ENCODE measurements around the gene TOPBP1.

The TOPBP1 gene

DNA sequence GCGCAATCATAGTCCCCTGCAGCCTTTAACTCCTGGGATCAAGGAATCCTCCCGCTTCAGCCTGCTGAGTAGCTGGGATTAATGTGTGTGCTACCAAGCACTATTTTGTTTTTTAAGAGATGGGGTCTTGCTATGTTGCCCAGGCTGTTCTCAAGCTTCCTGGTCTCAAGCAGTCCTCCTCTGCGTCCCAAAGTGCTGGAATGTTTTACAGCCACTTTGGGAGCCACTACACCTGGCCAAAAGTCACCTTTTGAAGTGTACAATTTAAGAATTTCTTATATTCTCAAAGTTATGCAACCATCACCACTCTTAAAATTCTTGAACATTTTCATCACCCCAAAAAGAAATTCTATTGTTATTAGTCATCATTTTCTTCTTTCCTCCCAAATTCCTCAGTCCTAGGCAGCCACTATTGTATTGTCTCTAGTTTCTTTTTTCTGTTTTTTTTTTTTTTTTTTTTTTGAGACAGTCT lies 70.4 kb downstream of the TOPBP1 start:
- Histone ChIP-seq H3K9me3 (ENCODE audit: low read length) (no peaks in the 10 kb centered on the region), H3K9me2 (ENCODE audit: low read depth, low read length) (no peaks in the 10 kb centered on the region), H3K27me3 (ENCODE audit: insufficient read depth, low read length) (no peaks in the 10 kb centered on the region), H3K36me3 (ENCODE audit: insufficient read depth, low read length) (peaks cover 38% of the 10 kb centered on the region), H3K79me2 (ENCODE audit: insufficient read depth, low read length) (no peaks in the 10 kb centered on the region), H2AFZ (ENCODE audit: low read length) (no peak overlapping the region), H3K27ac (ENCODE audit: low read depth, low read length, poor library complexity, severe bottlenecking) (peak overlapping the region; percentile 28), H3K4me1 (ENCODE audit: insufficient read depth, low read length, severe bottlenecking) (peaks cover 18% of the 10 kb centered on the region), H3K4me2 (ENCODE audit: low read length) (no peak overlapping the region), H3K9ac (ENCODE audit: low read length) (no peak overlapping the region), H4K20me1 (ENCODE audit: insufficient read depth, low read length) (no peaks in the 10 kb centered on the region), H3F3A (ENCODE audit: insufficient read depth, low read length) (peaks cover 36% of the 10 kb centered on the region), H3K4me3 (ENCODE audit: low read depth, low read length, poor library complexity, severe bottlenecking) (no peak overlapping the region)
- no peak for TF ChIP-seq EZH2 (IDR thresholded peaks at IDR 0.05; ENCODE audit: borderline replicate concordance, low read length)
- TF ChIP-seq, protein P1, sequence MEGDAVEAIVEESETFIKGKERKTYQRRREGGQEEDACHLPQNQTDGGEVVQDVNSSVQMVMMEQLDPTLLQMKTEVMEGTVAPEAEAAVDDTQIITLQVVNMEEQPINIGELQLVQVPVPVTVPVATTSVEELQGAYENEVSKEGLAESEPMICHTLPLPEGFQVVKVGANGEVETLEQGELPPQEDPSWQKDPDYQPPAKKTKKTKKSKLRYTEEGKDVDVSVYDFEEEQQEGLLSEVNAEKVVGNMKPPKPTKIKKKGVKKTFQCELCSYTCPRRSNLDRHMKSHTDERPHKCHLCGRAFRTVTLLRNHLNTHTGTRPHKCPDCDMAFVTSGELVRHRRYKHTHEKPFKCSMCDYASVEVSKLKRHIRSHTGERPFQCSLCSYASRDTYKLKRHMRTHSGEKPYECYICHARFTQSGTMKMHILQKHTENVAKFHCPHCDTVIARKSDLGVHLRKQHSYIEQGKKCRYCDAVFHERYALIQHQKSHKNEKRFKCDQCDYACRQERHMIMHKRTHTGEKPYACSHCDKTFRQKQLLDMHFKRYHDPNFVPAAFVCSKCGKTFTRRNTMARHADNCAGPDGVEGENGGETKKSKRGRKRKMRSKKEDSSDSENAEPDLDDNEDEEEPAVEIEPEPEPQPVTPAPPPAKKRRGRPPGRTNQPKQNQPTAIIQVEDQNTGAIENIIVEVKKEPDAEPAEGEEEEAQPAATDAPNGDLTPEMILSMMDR (IDR thresholded peaks at IDR 0.05; ENCODE audit: low read length): no peak

DNA sequence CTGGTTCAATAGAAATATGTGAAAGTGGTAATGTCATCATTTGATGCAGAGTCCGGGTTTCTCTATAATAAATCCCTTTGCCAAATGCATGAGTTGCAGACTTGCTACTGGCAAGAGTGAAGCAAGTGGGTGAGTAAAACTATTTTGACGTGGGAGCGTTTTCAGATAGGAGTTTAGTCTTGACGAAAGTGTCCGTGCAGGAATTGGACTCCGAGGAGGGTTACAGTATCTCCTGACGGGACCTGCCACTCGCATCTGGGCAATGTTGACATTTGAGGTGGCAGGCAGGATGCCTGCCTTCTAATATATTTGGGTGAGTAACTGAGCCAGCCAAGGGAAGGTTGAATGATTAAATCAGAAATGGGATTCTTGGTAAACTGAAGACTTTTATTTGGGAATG lies 72.2 kb downstream of the TOPBP1 start:
- H3K4me3 ChIP-seq (ENCODE audit: low read depth, low read length, poor library complexity, severe bottlenecking): no peak overlapping the region
- no peaks in the 10 kb centered on the region for H3K79me2 ChIP-seq (ENCODE audit: insufficient read depth, low read length)
- H3K36me3 ChIP-seq (ENCODE audit: insufficient read depth, low read length): peaks cover 56% of the 10 kb centered on the region
- H3K4me1 ChIP-seq (ENCODE audit: insufficient read depth, low read length, severe bottlenecking): peaks cover 18% of the 10 kb centered on the region
- TF ChIP-seq EZH2 (IDR thresholded peaks at IDR 0.05; ENCODE audit: borderline replicate concordance, low read length): no peak
- TF ChIP-seq, protein P1 (IDR thresholded peaks at IDR 0.05; ENCODE audit: low read length): no peak
- H3K9me2 ChIP-seq (ENCODE audit: low read depth, low read length): no peaks in the 10 kb centered on the region
- no peaks in the 10 kb centered on the region for H3K9me3 ChIP-seq (ENCODE audit: low read length)
- H3K27me3 ChIP-seq (ENCODE audit: insufficient read depth, low read length): no peaks in the 10 kb centered on the region
- no peak overlapping the region for H2AFZ ChIP-seq (ENCODE audit: low read length)
- H3F3A ChIP-seq (ENCODE audit: insufficient read depth, low read length): peaks cover 36% of the 10 kb centered on the region
- H3K9ac ChIP-seq (ENCODE audit: low read length): no peak overlapping the region
- no peak overlapping the region for H3K4me2 ChIP-seq (ENCODE audit: low read length)
- H3K27ac ChIP-seq (ENCODE audit: low read depth, low read length, poor library complexity, severe bottlenecking): no peak overlapping the region
- no peaks in the 10 kb centered on the region; the same call in 1 of the 2 replicates for H4K20me1 ChIP-seq (ENCODE audit: insufficient read depth, low read length)

DNA sequence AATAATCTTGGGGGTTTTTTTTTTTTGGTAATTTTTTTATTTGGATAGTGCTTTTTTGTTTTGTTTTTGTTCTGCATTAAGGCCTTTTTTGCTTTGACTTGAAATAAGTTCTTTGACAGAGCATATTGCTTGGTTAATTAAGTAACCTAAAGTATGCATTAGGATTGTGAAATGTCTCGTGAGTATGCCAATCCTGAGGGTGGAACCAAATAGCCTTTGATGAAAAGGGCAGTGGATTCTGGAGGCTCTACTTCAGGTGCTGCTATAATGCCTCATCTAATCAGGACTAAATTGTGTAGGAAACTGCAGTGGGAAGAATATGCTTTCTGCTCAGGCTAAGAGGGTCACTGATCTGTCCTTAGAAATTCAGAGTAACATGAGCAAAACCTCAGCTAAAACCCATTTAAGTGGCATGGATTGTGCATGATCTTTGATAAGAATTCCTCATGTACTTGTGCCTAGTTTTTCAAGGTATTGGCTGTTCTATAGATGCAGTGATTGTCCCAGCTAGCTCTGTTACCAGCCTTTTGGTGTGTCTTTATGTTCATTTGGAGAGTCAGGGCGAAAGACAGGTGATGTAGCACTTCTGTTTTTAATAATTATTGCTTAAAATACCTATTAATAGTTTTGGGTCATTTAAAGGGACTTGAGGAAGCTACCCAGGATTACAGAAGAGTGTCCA lies 72.8 kb downstream of the TOPBP1 start:
- Histone ChIP-seq H3F3A (ENCODE audit: insufficient read depth, low read length) (peaks cover 36% of the 10 kb centered on the region), H3K9me2 (ENCODE audit: low read depth, low read length) (no peaks in the 10 kb centered on the region), H3K9ac (ENCODE audit: low read length) (no peak overlapping the region), H3K4me3 (ENCODE audit: low read depth, low read length, poor library complexity, severe bottlenecking) (no peak overlapping the region), H3K4me2 (ENCODE audit: low read length) (no peak overlapping the region), H3K36me3 (ENCODE audit: insufficient read depth, low read length) (peaks cover 61% of the 10 kb centered on the region), H3K9me3 (ENCODE audit: low read length) (no peaks in the 10 kb centered on the region), H4K20me1 (ENCODE audit: insufficient read depth, low read length) (no peaks in the 10 kb centered on the region; the same call in 1 of the 2 replicates), H3K79me2 (ENCODE audit: insufficient read depth, low read length) (no peaks in the 10 kb centered on the region), H2AFZ (ENCODE audit: low read length) (no peak overlapping the region), H3K27ac (ENCODE audit: low read depth, low read length, poor library complexity, severe bottlenecking) (no peak overlapping the region), H3K27me3 (ENCODE audit: insufficient read depth, low read length) (no peaks in the 10 kb centered on the region), H3K4me1 (ENCODE audit: insufficient read depth, low read length, severe bottlenecking) (peaks cover 18% of the 10 kb centered on the region)
- no peak for TF ChIP-seq EZH2 (IDR thresholded peaks at IDR 0.05; ENCODE audit: borderline replicate concordance, low read length)
- TF ChIP-seq, protein P1 (IDR thresholded peaks at IDR 0.05; ENCODE audit: low read length): no peak

Data from OCI-LY1 (cell line).